Ovary (tissue), 3 donors: ENCODE measurements around the gene ASIC2.

Experiments
- EP300 ChIP-seq: sonication (generic); formaldehyde crosslinking; IDR thresholded peaks from one replicate; pipeline ENCODE4 v1.6.1; 2017; ENCODE audit warnings: antibody characterized with exemption
- POLR2A ChIP-seq: fragments of 450-650 bp; IDR thresholded peaks from one replicate; pipeline ENCODE4 v1.6.1; 2017; ENCODE audit warnings: antibody characterized with exemption, mild to moderate bottlenecking, moderate library complexity
- TF ChIP-seq, protein P1 (sequence below), 3 donors: fragments of 450-650 bp in 2 of 3; fragments of 200-600 bp in 1 of 3; IDR thresholded peaks; one replicate each; pipeline versions ENCODE4 v1.5.1 to v1.8.0; 2016 to 2022; ENCODE audit warnings: antibody characterized with exemption in 3 of 3, mild to moderate bottlenecking in 1 of 3
- donor health status: DM: no; HTN: no; CAD: no.

DNA sequence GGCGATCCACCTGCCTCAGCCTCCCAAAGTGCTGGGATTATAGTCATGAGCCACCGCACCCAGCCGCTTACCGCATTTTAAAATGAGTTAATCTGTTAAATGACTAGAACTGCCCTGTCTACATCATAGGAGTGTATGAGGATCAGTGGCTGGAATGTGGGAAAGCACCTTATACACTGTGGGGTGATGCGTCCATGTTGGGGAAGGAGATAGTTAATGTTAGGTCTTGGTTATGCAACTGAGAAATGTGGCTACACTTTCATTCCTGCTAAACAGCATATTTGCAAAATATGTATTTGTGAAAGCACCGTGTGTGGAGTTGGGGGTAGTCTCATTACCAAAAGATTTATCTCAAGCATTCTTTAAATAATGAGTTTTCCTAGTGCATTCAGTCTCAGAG lies 193.8 kb downstream of the ASIC2 start:
- TF ChIP-seq POLR2A (no peak), EP300 (no peak)
- TF ChIP-seq, protein P1, sequence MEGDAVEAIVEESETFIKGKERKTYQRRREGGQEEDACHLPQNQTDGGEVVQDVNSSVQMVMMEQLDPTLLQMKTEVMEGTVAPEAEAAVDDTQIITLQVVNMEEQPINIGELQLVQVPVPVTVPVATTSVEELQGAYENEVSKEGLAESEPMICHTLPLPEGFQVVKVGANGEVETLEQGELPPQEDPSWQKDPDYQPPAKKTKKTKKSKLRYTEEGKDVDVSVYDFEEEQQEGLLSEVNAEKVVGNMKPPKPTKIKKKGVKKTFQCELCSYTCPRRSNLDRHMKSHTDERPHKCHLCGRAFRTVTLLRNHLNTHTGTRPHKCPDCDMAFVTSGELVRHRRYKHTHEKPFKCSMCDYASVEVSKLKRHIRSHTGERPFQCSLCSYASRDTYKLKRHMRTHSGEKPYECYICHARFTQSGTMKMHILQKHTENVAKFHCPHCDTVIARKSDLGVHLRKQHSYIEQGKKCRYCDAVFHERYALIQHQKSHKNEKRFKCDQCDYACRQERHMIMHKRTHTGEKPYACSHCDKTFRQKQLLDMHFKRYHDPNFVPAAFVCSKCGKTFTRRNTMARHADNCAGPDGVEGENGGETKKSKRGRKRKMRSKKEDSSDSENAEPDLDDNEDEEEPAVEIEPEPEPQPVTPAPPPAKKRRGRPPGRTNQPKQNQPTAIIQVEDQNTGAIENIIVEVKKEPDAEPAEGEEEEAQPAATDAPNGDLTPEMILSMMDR (IDR thresholded peaks at IDR 0.05) = no peak
